Endodermal cell (in vitro differentiated cells): ENCODE results near the gene LRSAM1. TPM values are rescaled to one million over a fixed set of nuclear protein-coding genes. Genes with fewer than 3 reads are reported as not detected.

Experiments used
- DNase-seq: peaks from one replicate; pipeline ENCODE4 v3.0.0-alpha.2; 2017
- H3K27ac ChIP-seq: 2 replicates; pipeline ENCODE4 v1.5.1; 2013; ENCODE audit warnings: mild to moderate bottlenecking, low read depth, low read length, moderate library complexity
- H3K27me3 ChIP-seq: 2 replicates; pipeline ENCODE4 v1.6.1; 2013; ENCODE audit warnings: mild to moderate bottlenecking, low read length, moderate library complexity; ENCODE audit not compliant: insufficient read depth, control insufficient read depth, poor library complexity, severe bottlenecking
- H3K36me3 ChIP-seq: 2 replicates; pipeline ENCODE4 v1.7.0; 2013; ENCODE audit warnings: mild to moderate bottlenecking, low read length, moderate library complexity; ENCODE audit not compliant: control insufficient read depth, insufficient read depth
- H3K4me1 ChIP-seq: one replicate; pipeline ENCODE4 v1.7.0; 2013; ENCODE audit warnings: low read length; ENCODE audit not compliant: control insufficient read depth, insufficient read depth
- H3K4me3 ChIP-seq: 2 replicates; pipeline ENCODE4 v1.5.1; 2013; ENCODE audit warnings: mild to moderate bottlenecking, low read length, moderate library complexity
- H3K9ac ChIP-seq: 2 replicates; pipeline ENCODE4 v1.6.1; 2013; ENCODE audit warnings: mild to moderate bottlenecking, low read length, moderate library complexity; ENCODE audit not compliant: poor library complexity, severe bottlenecking; ENCODE audit errors: extremely low read depth
- H3K9me3 ChIP-seq: 2 replicates; pipeline ENCODE4 v1.6.1; 2013; ENCODE audit warnings: mild to moderate bottlenecking, low read length, moderate library complexity; ENCODE audit not compliant: control insufficient read depth
- H3K27ac Mint-ChIP-seq: 2 replicates; pipeline ENCODE4 v1.8.0; 2020; ENCODE audit warnings: mixed read lengths
- H3K27me3 Mint-ChIP-seq: 2 replicates; pipeline ENCODE4 v1.8.0; 2021; ENCODE audit warnings: mild to moderate bottlenecking, mixed read lengths; ENCODE audit not compliant: insufficient read depth
- H3K36me3 Mint-ChIP-seq: 2 replicates; pipeline ENCODE4 v1.8.0; 2020; ENCODE audit warnings: low read depth, mixed read lengths
- H3K4me1 Mint-ChIP-seq: 2 replicates; pipeline ENCODE4 v1.8.0; 2020; ENCODE audit warnings: mixed read lengths
- H3K4me3 Mint-ChIP-seq: 2 replicates; pipeline ENCODE4 v1.8.0; 2020; ENCODE audit warnings: mild to moderate bottlenecking, moderate library complexity, mixed read lengths
- H3K9me3 Mint-ChIP-seq: 2 replicates; pipeline ENCODE4 v1.8.0; 2020; ENCODE audit warnings: mild to moderate bottlenecking, mixed read lengths
- WGBS, 2 experiments: methylation state at CpG; one replicate each; pipeline versions ENCODE4 v1.1.5 to v1.1.7; 2013; ENCODE audit warnings: missing lambda C conversion rate in 2 of 2, mixed read lengths in 1 of 2; ENCODE audit not compliant: insufficient coverage in 1 of 2, insufficient read length in 1 of 2; 5-methylcytosine and 5-hydroxymethylcytosine counted together
- total RNA-seq, 2 donors: library from RNA; stranded (reverse); fragmentation: NEBNext Ultra II Directional in 1 of 2; extraction: Animal tissue kit (Norgen Biotek cat#: 25700) in 1 of 2; gene quantifications; 2 replicates in 1 of 2; 3 replicates in 1 of 2; pipeline ENCODE4 v1.2.1, GENCODE V29; 2021
- TF ChIP-seq, protein P1 (sequence below): fragments of 200-600 bp; sonication (generic); conservative IDR thresholded peaks from 2 replicates; pipeline ENCODE4 v1.5.0; 2021; ENCODE audit warnings: antibody characterized with exemption, mild to moderate bottlenecking

LRSAM1 gene
- total RNA-seq, 2 donors from 2014 or later = 18.4 to 19.8 TPM

- Mint-ChIP-seq H3K27me3 (no peaks in the 10 kb centered on the region), H3K4me1 (no peaks in the 10 kb centered on the region), H3K4me3 (no peak overlapping the region), H3K9me3 (no peaks in the 10 kb centered on the region), H3K36me3 (peaks cover 31% of the 10 kb centered on the region), H3K27ac (no peak overlapping the region)
- H3K4me1 ChIP-seq = no peaks in the 10 kb centered on the region
- H3K27me3 ChIP-seq = no peaks in the 10 kb centered on the region
- H3K4me3 ChIP-seq = no peak overlapping the region
- no peak for DNase-seq
- TF ChIP-seq, protein P1, sequence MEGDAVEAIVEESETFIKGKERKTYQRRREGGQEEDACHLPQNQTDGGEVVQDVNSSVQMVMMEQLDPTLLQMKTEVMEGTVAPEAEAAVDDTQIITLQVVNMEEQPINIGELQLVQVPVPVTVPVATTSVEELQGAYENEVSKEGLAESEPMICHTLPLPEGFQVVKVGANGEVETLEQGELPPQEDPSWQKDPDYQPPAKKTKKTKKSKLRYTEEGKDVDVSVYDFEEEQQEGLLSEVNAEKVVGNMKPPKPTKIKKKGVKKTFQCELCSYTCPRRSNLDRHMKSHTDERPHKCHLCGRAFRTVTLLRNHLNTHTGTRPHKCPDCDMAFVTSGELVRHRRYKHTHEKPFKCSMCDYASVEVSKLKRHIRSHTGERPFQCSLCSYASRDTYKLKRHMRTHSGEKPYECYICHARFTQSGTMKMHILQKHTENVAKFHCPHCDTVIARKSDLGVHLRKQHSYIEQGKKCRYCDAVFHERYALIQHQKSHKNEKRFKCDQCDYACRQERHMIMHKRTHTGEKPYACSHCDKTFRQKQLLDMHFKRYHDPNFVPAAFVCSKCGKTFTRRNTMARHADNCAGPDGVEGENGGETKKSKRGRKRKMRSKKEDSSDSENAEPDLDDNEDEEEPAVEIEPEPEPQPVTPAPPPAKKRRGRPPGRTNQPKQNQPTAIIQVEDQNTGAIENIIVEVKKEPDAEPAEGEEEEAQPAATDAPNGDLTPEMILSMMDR = no peak
- H3K27ac ChIP-seq = no peak overlapping the region
- WGBS, 2 experiments = 93 to 97% methylated on average over 4 to 12 of the region's 12 CpGs
- no peak overlapping the region for H3K9ac ChIP-seq
- peaks cover 27% of the 10 kb centered on the region for H3K36me3 ChIP-seq
- no peaks in the 10 kb centered on the region for H3K9me3 ChIP-seq
Observed at GRCh38 chr9:127496974-127497373, 45.7 kb downstream of the LRSAM1 start.

GRCh38 chr9:127497656-127498290 lies 46.5 kb downstream of the LRSAM1 start:
- no peaks in the 10 kb centered on the region for H3K4me1 ChIP-seq
- no peak overlapping the region for H3K9ac ChIP-seq
- H3K4me3 Mint-ChIP-seq = no peak overlapping the region
- peaks cover 27% of the 10 kb centered on the region for H3K36me3 Mint-ChIP-seq
- H3K9me3 ChIP-seq = no peaks in the 10 kb centered on the region
- H3K36me3 ChIP-seq = peaks cover 26% of the 10 kb centered on the region
- H3K4me1 Mint-ChIP-seq = no peaks in the 10 kb centered on the region
- H3K27ac ChIP-seq = no peak overlapping the region
- no peaks in the 10 kb centered on the region for H3K27me3 Mint-ChIP-seq
- H3K4me3 ChIP-seq = no peak overlapping the region
- no peaks in the 10 kb centered on the region for H3K27me3 ChIP-seq
- 93 to 94% methylated on average over 8 to 13 of the region's 13 CpGs for WGBS, 2 experiments
- no peak overlapping the region for H3K27ac Mint-ChIP-seq
- no peaks in the 10 kb centered on the region for H3K9me3 Mint-ChIP-seq
- no peak for DNase-seq
- TF ChIP-seq, protein P1 = no peak

DNA sequence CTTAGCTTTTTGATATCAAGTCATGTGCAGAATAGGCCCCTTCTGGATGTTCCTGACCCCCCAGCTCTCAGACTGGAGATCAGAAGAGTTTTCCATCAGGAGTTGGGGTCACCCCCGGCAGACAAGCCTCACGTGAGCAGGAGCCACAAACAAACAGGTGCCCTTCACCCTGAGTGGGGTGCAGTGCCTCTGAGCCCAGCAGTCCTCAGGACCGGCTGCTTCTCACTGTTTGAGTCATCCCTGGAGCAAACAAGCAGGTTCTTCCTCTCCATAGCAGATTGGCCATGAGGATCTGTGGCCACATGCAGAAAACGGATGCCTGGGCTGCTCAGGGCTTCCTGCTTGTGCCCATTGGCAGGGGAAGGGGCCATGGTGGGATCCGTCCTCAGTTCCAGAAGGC lies 47.0 kb downstream of the LRSAM1 start:
- Mint-ChIP-seq H3K4me1 (no peaks in the 10 kb centered on the region), H3K9me3 (no peaks in the 10 kb centered on the region), H3K4me3 (no peak overlapping the region), H3K27me3 (no peaks in the 10 kb centered on the region), H3K27ac (no peak overlapping the region), H3K36me3 (peaks cover 22% of the 10 kb centered on the region)
- DNase-seq = no peak
- TF ChIP-seq, protein P1 = no peak
- H3K27ac ChIP-seq = no peak overlapping the region
- peaks cover 26% of the 10 kb centered on the region for H3K36me3 ChIP-seq
- H3K4me1 ChIP-seq = no peaks in the 10 kb centered on the region
- H3K9ac ChIP-seq = no peak overlapping the region
- H3K27me3 ChIP-seq = no peaks in the 10 kb centered on the region
- 90 to 100% methylated on average over 5 of the region's 5 CpGs for WGBS, 2 experiments
- H3K4me3 ChIP-seq = no peak overlapping the region
- no peaks in the 10 kb centered on the region for H3K9me3 ChIP-seq
